GM12873 (cell line): ENCODE data around the gene SLC9B2.

Experiments
- CTCF ChIP-seq: IDR thresholded peaks from 2 replicates; pipeline ENCODE4 v1.5.1; 2012; ENCODE audit warnings: low read depth, mild to moderate bottlenecking, moderate library complexity, low read length, control low read depth; ENCODE audit not compliant: insufficient read depth; ENCODE audit errors: missing control alignments

Gene SLC9B2

GRCh38 chr4:103052145-103052544, 24.4 kb downstream of the SLC9B2 start:
- TF ChIP-seq CTCF = no peak

GRCh38 chr4:103050736-103051436, 25.7 kb downstream of the SLC9B2 start:
- TF ChIP-seq CTCF = no peak

GRCh38 chr4:103046416-103047290, 29.9 kb downstream of the SLC9B2 start:
- TF ChIP-seq CTCF = peak; percentile 78

DNA sequence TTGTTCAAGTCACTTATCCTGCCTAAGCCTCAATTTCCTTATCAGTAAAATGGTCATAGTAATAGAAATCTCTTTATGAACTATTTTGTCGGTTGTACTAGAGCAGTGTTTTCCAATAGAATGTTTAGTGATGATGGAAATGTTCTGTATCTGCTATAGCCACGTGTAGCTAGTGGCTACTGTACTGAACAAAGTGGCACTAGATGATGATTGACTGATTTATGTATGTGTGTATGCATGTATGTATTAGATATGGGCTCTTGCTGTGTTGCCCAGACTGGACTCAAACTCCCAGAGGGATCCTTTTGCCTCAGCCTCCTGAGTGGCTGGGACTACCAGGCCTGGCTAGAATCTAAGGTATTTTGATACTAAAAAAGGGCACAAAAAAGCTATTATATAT, 32.4 kb downstream of the SLC9B2 start:
- TF ChIP-seq CTCF = no peak

DNA sequence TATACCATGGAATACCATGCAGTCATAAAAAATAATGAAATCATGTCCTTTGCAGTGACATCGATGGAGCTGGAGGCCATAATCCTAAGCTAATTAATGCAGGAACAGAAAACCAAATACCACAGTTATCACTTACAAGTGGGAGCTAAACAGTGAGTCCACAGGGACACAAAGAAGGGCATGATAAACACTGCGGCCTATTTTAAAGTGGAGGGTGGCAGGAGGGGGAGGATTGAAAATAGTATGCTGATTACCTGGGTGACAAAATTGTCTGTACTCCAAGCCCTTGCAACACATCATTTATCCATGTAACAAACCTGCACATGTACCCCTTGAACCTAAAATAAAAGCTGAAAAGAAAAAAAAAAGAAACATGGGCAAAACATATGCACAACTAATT, 40.4 kb downstream of the SLC9B2 start:
- no peak for TF ChIP-seq CTCF

- peak; percentile 69 for TF ChIP-seq CTCF
Measured at GRCh38 chr4:103032574-103032973, 44.0 kb downstream of the SLC9B2 start.

DNA sequence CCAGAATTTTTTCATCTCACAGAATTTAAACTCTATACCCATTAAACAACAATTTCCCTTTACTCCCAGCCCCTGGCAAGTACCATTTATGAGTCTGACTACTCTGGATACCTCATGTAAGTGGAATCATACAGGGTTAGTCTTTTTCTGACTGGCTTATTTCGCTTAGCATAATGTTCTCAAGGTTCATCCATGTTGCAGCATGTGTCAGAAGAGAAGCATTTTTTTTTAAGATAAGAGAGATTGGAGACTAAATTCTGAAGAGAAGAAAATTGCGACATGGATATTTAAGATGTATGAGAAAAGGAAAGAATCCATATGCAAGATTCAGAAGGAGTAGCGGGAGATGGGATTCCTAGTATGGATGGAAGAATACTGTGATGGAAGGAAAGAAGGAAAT, 45.8 kb downstream of the SLC9B2 start:
- TF ChIP-seq CTCF = no peak
